Loucy (cell line): ENCODE measurements around the gene PLAAT2.

Experiments
- H2AFZ ChIP-seq: fragments of 200-600 bp; sonication (generic); 2 replicates; pipeline ENCODE4 v1.6.0; 2016; ENCODE audit warnings: antibody characterized with exemption, mild to moderate bottlenecking, low read length, moderate library complexity
- H3F3A ChIP-seq: fragments of 200-600 bp; 2 replicates; pipeline ENCODE4 v1.6.0; 2016; ENCODE audit warnings: antibody characterized with exemption, low read depth, mild to moderate bottlenecking
- H3K27me3 ChIP-seq: fragments of 200-600 bp; sonication (generic); 2 replicates; pipeline ENCODE4 v1.6.1; 2014; ENCODE audit warnings: low read length, mild to moderate bottlenecking; ENCODE audit not compliant: insufficient read depth, poor library complexity, severe bottlenecking
- H3K36me3 ChIP-seq: fragments of 200-600 bp; sonication (generic); 2 replicates; pipeline ENCODE4 v1.6.1; 2016; ENCODE audit warnings: low read length; ENCODE audit not compliant: insufficient read depth
- H3K4me1 ChIP-seq: fragments of 200-600 bp; sonication (generic); 2 replicates; pipeline ENCODE4 v1.5.1; 2014; ENCODE audit warnings: low read length, mild to moderate bottlenecking; ENCODE audit not compliant: insufficient read depth, poor library complexity, severe bottlenecking
- H3K4me2 ChIP-seq: fragments of 200-600 bp; sonication (generic); 2 replicates; pipeline ENCODE4 v1.6.0; 2014; ENCODE audit warnings: antibody characterized with exemption, low read length, low read depth, mild to moderate bottlenecking; ENCODE audit not compliant: poor library complexity, severe bottlenecking
- H3K4me3 ChIP-seq: fragments of 200-600 bp; sonication (generic); 2 replicates; pipeline ENCODE4 v1.5.1; 2014; ENCODE audit warnings: low read length, mild to moderate bottlenecking, mixed read lengths; ENCODE audit not compliant: poor library complexity, severe bottlenecking
- H3K79me2 ChIP-seq: fragments of 200-600 bp; sonication (generic); 2 replicates; pipeline ENCODE4 v1.6.1; 2014; ENCODE audit warnings: low read length; ENCODE audit not compliant: insufficient read depth
- H3K9ac ChIP-seq: fragments of 200-600 bp; sonication (generic); 2 replicates; pipeline ENCODE4 v1.6.0; 2014; ENCODE audit warnings: mild to moderate bottlenecking, low read depth, low read length, moderate library complexity; ENCODE audit not compliant: poor library complexity, severe bottlenecking
- H3K9me2 ChIP-seq: fragments of 200-600 bp; sonication (generic); replicated peaks from 2 replicates; pipeline ENCODE4 v1.6.1; 2016; ENCODE audit warnings: low read depth, low read length, mixed read lengths
- H3K9me3 ChIP-seq: fragments of 200-600 bp; sonication (generic); 2 replicates; pipeline ENCODE4 v1.6.1; 2014; ENCODE audit warnings: mild to moderate bottlenecking, antibody characterized with exemption, low read length, low read depth; ENCODE audit not compliant: insufficient read depth
- H4K20me1 ChIP-seq: fragments of 200-600 bp; sonication (generic); 2 replicates; pipeline ENCODE4 v1.6.0; 2014; ENCODE audit warnings: antibody characterized with exemption, low read length, mild to moderate bottlenecking; ENCODE audit not compliant: insufficient read depth, poor library complexity, severe bottlenecking
- CTCF ChIP-seq: fragments of 200-600 bp; sonication (generic); conservative IDR thresholded peaks from 2 replicates; pipeline ENCODE4 v1.5.1; 2014; ENCODE audit warnings: mild to moderate bottlenecking, antibody characterized with exemption, low read length
- EZH2phosphoT487 ChIP-seq: fragments of 200-600 bp; IDR thresholded peaks from 2 replicates; pipeline ENCODE4 v1.6.1; 2018; ENCODE audit warnings: antibody characterized with exemption, mild to moderate bottlenecking, moderate library complexity, borderline replicate concordance

Gene PLAAT2

GRCh38 chr11:63506876-63507275 is 56.3 kb downstream of the PLAAT2 start:
- Histone ChIP-seq H3K4me1 (peaks cover 86% of the 10 kb centered on the region), H4K20me1 (no peaks in the 10 kb centered on the region), H3K27me3 (no peaks in the 10 kb centered on the region), H2AFZ (no peak overlapping the region), H3K9me3 (no peaks in the 10 kb centered on the region), H3K9ac (peak overlapping the region; percentile 72), H3F3A (peaks cover 5% of the 10 kb centered on the region; the same call in 1 of the 2 replicates), H3K36me3 (no peaks in the 10 kb centered on the region), H3K4me2 (peak overlapping the region; percentile 88), H3K79me2 (peaks cover 29% of the 10 kb centered on the region), H3K4me3 (peak overlapping the region; percentile 74), H3K9me2 (no peaks in the 10 kb centered on the region)
- TF ChIP-seq CTCF, result no peak
- TF ChIP-seq EZH2phosphoT487, result no peak

DNA sequence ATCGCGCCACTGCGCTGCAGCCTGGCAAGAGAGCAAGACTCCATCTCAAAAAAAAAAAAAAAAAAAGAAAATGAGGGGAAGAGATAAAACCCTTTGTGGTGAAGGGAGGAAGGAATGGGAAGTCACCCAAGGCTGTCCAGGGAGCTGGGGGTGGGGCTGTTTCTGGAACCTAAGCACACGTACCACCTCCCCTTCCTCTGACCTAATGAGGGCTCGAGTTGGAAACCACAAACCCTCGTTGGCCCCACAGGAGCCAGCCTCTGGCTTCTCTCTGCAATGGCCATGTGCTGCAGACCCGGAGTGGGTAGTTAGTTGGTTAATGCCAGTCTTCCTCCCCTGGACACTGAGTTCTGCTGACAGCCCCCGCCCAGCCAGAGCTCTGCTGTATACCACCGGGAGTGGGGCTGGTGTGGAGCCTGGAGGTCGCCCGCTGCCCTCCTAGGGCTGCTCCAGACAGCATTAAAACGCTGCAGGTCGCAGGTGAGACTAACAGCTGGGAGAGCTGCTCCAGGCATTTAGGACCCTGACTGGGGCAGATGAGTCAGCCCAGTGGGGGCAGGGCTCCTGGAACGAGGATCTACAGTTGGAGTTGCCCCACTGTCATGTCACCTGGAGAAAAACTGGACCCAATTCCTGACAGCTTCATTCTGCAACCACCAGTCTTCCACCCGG is 57.2 kb downstream of the PLAAT2 start, which contains the start of gene LGALS12:
Gene LGALS12, plus strand, starts transcription at position 228 of the 672 bp plus-strand sequence. Its CDS starts 375 bp downstream, at position 603.
- Histone ChIP-seq H3K36me3 (no peaks in the 10 kb centered on the region), H3K4me1 (peaks cover 84% of the 10 kb centered on the region), H2AFZ (no peak within 1 kb of the TSS; the same call in 1 of the 2 replicates), H3K4me3 (peak within 1 kb of the TSS; percentile 74), H3K9ac (peak within 1 kb of the TSS; percentile 72), H3K79me2 (peaks cover 29% of the 10 kb centered on the region), H3K27me3 (no peaks in the 10 kb centered on the region), H3K9me3 (no peaks in the 10 kb centered on the region), H4K20me1 (no peaks in the 10 kb centered on the region), H3K4me2 (peak within 1 kb of the TSS; percentile 88), H3F3A (peaks cover 5% of the 10 kb centered on the region; the same call in 1 of the 2 replicates), H3K9me2 (no peaks in the 10 kb centered on the region)
- no peak for TF ChIP-seq CTCF

DNA sequence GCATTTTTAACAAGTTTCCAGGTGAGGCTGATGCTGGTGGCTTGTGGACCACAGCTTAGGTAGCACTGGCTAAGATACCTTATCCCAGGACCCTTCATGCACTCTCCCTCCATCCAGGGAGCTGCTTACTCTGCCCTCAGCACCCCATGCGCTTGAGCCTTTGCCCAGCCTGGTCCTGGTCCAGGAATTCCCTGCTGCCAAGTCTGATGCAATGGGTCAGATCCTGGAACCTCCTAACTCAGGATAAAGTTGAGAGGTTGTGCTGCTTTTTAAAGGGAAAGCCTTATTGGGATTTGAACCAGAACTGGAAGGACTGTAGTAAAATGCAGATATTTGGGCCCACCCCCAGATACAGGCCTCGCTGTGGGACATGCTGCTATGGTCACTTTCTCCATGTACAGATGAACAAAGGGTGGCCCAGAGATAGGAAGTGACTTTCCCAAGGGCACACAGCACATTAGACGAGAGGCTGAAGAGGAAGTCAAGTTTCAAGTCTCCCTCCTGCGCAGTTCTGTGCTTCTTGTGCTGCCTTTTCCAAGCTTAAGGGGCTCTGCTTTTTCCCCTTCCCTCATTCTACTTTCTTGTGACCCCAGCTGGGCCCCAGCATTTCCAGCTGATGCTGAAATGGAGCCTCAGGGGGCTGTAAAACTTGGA is 58.1 kb downstream of the PLAAT2 start:
- Histone ChIP-seq H3K4me1 (peaks cover 75% of the 10 kb centered on the region), H2AFZ (no peak overlapping the region)

More for the DNA sequence above, 58.1 kb downstream of the PLAAT2 start:
- no peaks in the 10 kb centered on the region for H3K9me2 ChIP-seq
- H3K4me2 ChIP-seq, result peak overlapping the region; percentile 88
- peaks cover 29% of the 10 kb centered on the region for H3K79me2 ChIP-seq
- peaks cover 5% of the 10 kb centered on the region; the same call in 1 of the 2 replicates for H3K9me3 ChIP-seq
- H3K36me3 ChIP-seq, result no peaks in the 10 kb centered on the region
- no peaks in the 10 kb centered on the region for H3K27me3 ChIP-seq
- no peaks in the 10 kb centered on the region for H4K20me1 ChIP-seq
- peak overlapping the region; percentile 74 for H3K4me3 ChIP-seq
- H3F3A ChIP-seq, result peaks cover 5% of the 10 kb centered on the region; the same call in 1 of the 2 replicates
- no peak for TF ChIP-seq CTCF
- no peak for TF ChIP-seq EZH2phosphoT487
- H3K9ac ChIP-seq, result peak overlapping the region; percentile 56
